Fibroblast of skin of abdomen (primary cell): Measurements from ENCODE around the gene MARCHF7. TPM values are rescaled to one million over a fixed set of nuclear protein-coding genes. Genes with fewer than 3 reads are reported as not detected.
"Not testable (repeated sequence)": the region's sequence is repeated elsewhere in the genome, so short reads cannot be mapped to it uniquely, and the experiment has no call there.

Source experiments
- DNase-seq: peaks from one replicate; pipeline ENCODE4 v3.0.0-alpha.2; 2013
- polyA plus RNA-seq, 2 experiments: library from polyadenylated mRNA; unstranded; fragments of 120-200 nt; gene quantifications; one replicate each; pipeline ENCODE4 v1.2.1, GENCODE V29; 2013; ENCODE audit not compliant: insufficient read length in 2 of 2

MARCHF7 gene
- 86.8 TPM for polyA plus RNA-seq (2013, experiment 1 of 2; ENCODE audit: insufficient read length)
- polyA plus RNA-seq (2013, experiment 2 of 2; ENCODE audit: insufficient read length) = 86.2 TPM

GRCh38 chr2:159712143-159712928 is at the start of gene MARCHF7:
TSS of gene MARCHF7 (plus strand) at chr2:159712506. CDS start at chr2:159729023, 16,517 bp downstream.
- peak; percentile 97 for DNase-seq

GRCh38 chr2:159667423-159667822 is 44.9 kb upstream of the MARCHF7 start:
- DNase-seq = not testable (repeated sequence)

DNA sequence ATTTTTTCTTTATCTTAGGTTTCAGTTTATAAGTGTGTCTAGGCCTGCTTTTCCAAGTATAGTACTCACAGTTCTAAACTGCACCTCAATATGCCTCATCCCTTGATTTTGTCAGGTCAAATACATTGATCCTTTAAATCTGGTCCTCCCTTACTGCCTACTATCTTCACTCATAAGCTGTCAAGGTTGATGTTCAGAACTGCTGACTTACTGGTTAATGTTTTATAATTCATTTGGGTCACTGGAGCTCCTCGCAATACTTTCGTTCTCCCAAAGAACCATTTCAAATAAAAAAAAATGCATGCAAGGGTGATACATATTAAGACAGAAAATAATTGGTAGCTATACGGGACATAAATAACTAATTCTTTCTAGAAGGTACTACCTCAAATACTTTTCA is 41.3 kb upstream of the MARCHF7 start:
- no peak for DNase-seq

DNA sequence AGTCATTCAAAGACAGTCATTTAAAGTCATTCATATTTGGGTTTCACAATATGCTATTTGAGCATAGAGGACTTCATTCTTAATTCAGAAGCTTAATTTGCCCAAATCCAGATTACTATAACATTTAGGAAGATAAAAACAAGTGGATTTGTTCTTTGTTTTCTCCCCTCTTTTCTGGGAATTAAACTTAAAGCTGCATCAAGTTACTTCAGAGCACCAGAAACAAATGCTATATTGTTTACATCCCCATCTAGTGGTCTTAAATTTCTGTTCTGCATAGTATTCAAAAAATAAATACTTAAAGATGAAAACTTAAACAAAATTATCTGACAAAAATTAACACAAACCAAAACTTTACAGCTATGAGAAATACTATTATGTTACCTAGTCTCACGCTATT is 34.7 kb upstream of the MARCHF7 start:
- peak; percentile 10 for DNase-seq

DNA sequence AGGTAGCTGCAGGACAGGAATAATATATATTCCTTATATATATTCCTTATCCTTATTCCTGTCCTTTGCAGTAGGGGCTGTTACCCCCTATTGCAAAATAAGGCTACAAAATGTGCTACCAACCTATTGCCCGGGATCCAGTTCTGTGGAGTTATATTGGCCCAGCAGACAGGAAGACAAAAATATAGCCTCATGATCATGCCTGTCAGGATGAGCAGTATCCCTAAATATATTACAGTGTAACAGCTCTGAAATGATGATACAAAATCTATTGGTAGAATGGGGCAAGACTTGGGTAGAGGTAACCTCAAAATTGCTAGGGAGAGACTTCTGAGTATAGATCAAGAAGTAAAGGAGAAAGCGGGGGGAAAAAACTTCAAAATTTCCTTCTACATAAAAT is 31.6 kb upstream of the MARCHF7 start:
- no peak for DNase-seq

DNA sequence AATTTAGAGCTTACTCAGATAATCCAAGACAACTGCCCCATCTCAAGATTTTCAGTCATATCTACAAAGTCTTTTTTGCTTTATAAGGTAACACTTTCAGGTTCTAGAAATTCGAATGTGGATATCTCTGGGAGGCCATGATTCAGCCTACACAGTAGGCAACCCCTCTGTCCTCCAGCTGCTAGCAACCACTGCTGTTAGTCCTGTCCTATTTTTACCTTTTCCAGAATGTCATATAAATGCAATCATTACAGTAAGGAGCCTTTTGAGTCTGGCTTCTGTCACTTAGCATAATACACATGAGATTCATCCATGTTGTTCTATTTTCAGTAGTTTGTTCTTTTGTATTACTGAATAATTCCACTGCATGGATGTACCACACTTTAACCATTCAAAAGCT is 28.5 kb upstream of the MARCHF7 start:
- DNase-seq = no peak

- peak; percentile 67 for DNase-seq
Measured at GRCh38 chr2:159684796-159685195, 27.5 kb upstream of the MARCHF7 start.

DNA sequence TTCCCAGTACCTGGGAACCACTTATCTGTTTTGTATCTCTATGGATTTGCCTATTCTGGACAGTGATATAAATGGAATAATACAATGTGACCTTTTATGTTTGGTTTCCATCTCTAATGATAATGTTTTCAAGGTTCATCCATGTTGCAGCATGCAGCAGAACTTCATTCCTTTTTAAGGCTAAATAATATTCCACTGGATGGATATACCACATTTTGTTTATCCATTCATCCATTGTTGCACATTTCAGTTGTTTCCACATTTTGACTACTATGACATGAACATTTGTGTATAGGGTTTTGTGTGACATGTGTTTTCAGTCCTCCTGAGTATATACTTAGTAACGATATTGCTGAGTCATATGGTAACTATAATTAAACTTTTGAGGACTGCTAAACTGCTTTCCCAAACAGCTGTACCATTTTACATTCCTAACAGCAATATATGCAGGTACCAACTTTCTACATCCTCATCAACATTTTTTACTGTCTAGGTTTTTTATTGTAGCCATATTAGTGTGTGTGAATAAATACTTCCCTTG is 17.7 kb upstream of the MARCHF7 start:
- no peak for DNase-seq

GRCh38 chr2:159695795-159696448 is 16.4 kb upstream of the MARCHF7 start:
- DNase-seq = no peak

GRCh38 chr2:159703491-159703890 is 8.8 kb upstream of the MARCHF7 start:
- DNase-seq = no peak

GRCh38 chr2:159706385-159706980 is 5.8 kb upstream of the MARCHF7 start:
- no peak for DNase-seq

- no peak for DNase-seq
Measured at GRCh38 chr2:159708066-159708760, 4.1 kb upstream of the MARCHF7 start.

DNA sequence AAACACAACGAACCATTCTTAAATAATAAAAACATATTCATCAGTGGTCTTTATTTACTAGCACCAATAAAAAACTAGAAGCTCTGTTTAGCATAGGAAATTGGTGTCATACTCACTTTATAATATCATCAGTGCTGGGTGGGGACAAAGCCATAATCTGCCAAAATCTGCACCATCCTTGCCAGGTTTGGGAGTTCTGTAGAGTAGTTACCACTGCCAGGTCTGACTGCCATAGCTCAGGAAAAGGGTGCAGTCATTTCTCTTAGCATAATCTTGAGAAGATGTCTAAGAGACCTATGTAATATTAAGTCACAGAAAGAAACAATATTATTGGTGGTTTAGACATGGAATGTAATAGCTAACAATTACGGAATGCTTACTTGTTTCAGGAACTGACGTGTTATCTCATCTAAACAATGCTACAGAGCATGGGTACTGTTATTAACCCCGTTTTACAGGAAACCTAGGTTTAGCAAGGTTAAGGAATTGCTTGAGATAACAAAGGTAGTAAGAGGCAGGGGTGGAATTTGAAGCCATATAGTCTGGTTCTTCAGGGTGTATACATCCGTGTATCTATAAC is 1.6 kb upstream of the MARCHF7 start:
- DNase-seq = no peak

- DNase-seq = no peak
Measured at GRCh38 chr2:159711562-159712142, 654 bp upstream of the MARCHF7 start.

DNA sequence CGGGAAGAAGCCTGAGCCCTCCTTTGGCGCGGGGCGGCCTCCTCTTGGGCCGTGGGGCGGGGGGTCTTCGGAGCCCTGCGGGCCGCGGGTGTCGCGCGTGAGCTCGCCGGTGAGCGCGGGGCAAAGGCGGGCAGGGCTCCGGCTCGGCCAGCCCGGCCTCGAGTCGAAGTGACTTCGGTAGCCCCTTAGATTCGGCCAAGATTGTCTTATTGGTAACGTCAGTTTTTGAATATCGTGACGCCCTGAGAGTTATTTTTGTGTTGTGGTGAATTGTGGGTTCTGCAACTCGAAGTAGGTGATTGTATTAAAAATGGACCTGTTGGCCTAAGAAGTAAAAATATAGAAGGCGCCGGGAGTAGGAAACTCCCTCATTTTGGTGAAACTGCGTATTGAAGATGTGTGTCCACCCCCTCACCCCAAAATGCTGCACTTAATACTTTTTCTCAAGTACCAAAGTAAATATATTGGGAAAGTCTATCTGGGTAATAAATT is 669 bp downstream of the MARCHF7 start:
- DNase-seq = peak; percentile 10

DNA sequence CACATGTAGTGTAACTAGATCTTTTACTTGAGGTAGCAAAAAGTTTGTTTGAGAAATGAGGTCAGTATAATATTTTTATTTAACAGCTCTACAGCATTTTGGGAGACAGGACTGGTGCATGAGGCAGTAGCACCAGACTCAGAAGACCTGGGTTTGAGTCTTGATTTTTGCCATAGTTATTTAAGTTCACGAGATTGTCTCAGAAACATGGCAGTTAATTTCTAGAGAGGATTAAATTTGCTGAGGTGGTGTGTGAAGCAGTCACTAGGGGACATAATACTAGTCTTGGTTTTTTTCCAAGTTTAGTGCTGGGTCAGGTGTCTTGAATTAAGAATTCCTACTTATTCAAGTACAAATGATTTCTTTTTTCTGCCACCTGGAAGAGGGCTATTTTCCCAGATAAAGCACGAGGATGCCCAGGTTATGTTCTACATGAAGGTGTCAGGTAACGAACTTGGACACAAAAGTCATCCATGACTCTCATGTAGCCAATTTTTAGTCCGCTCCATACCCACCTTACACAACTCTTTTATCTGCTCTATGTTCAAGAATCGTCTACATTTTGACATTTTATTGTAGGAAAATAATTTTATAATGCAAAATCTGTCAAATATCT is 1.4 kb downstream of the MARCHF7 start:
- peak; percentile 33 for DNase-seq

GRCh38 chr2:159714247-159714930 is 2.1 kb downstream of the MARCHF7 start:
- DNase-seq = peak; percentile 32

DNA sequence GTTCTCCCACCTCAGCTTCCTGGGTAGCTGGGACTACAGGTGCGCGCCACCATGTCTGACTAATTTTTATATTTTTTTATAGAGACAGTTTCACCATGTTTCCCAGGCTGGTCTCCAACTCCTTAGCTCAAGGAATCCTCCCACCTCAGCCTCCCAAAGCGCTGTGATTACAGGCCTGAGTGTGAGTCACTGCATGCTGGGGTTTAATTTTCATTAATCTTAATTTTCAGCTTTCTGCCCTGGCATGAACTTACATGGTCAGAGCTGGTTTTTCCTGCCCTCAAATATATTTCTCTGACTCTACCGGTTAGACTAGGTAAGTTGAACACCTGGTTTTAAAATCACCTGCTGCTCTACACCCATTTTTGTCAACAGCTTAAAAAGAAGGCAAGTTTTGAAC is 3.1 kb downstream of the MARCHF7 start:
- no peak for DNase-seq

DNA sequence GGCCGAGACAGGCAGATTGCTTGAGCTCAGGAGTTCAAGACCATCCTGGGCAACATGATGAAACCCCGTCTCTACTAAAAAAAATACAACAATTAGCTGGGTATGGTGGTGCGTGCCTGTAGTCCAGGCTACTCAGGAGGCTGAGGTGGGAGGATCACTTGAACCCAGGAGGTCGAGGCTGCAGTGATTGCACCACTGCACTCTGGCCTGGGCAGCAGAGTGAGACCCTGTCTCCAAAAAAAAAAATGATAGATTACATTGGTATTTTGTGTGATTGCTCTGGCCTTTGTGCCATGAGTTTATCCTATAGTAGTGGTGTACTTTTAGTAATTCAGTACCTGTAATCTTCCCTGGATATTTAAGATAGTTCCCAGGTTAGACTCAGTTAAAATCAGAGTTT is 4.1 kb downstream of the MARCHF7 start:
- not testable (repeated sequence) for DNase-seq

DNA sequence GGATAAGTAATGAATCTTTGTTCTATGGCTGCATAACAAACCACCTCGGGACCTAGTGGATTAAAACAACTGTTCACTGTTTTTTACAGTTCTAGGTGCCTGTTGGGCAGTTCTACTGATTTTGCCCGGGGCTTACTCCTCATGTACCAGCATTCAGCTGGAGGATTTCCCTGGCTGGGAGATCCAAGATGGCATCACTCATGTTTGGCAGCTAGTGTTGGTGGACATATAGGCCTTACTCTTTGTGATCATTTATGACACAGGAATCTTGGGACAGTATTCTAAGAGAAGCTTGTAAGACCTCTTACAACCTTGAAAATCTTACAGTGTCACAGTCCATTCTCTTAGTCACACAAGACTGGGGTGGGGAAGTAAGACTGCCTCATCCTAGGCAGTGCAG is 4.6 kb downstream of the MARCHF7 start:
- no peak for DNase-seq

DNA sequence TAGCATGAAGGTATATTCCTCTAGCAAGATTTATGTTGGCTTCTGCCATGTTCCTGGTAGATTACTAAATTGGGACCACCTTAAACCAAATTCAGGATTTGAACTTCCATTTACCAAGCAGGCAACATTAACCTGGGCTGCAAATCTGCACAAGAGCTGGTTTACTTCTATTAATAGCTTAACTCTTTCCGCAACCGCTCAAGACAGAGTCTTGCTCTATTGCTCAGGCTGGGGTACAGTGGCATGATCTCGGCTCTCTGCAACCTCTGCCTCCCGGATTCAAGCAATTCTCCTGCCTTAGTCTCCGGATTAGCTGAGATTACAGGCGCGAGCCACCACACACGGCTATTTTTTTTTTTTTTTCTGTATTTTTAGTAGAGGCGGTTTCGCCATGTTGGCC is 8.4 kb downstream of the MARCHF7 start:
- DNase-seq = no peak
